ENCODE measurements around the gene OR1E2. TPM values are rescaled to one million over a fixed set of nuclear protein-coding genes. Genes with fewer than 3 reads are reported as not detected.

The OR1E2 gene, protein sequence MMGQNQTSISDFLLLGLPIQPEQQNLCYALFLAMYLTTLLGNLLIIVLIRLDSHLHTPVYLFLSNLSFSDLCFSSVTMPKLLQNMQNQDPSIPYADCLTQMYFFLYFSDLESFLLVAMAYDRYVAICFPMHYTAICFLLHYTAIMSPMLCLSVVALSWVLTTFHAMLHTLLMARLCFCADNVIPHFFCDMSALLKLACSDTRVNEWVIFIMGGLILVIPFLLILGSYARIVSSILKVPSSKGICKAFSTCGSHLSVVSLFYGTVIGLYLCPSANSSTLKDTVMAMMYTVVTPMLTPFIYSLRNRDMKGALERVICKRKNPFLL
- not detected for total RNA-seq

DNA sequence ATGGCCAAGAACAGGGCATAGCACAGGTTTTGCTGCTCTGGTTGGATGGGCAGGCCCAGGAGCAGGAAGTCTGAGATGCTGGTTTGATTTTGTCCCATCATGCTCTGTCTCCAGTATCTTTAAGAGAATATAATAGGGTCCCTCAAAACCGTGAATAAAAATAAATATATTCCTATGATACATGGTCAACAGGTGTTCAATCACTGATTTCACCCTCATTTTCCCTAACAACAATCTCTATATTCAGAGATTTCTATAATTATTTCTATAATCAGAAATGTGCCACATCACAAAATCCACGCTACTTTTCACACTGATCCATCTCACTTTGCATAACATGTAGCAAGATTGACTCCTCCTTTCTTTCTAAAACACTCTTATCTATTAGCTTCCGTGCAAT lies at the start of gene OR1E2:
TSS of gene OR1E2 (minus strand) at position 101 of the 400 bp plus-strand sequence. CDS start at position 101, 0 bp downstream.
- TF ChIP-seq, protein P1, sequence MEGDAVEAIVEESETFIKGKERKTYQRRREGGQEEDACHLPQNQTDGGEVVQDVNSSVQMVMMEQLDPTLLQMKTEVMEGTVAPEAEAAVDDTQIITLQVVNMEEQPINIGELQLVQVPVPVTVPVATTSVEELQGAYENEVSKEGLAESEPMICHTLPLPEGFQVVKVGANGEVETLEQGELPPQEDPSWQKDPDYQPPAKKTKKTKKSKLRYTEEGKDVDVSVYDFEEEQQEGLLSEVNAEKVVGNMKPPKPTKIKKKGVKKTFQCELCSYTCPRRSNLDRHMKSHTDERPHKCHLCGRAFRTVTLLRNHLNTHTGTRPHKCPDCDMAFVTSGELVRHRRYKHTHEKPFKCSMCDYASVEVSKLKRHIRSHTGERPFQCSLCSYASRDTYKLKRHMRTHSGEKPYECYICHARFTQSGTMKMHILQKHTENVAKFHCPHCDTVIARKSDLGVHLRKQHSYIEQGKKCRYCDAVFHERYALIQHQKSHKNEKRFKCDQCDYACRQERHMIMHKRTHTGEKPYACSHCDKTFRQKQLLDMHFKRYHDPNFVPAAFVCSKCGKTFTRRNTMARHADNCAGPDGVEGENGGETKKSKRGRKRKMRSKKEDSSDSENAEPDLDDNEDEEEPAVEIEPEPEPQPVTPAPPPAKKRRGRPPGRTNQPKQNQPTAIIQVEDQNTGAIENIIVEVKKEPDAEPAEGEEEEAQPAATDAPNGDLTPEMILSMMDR (IDR thresholded peaks at IDR 0.05): no peak
- H3K27ac ChIP-seq: no peak within 1 kb of the TSS
- H3K9me3 ChIP-seq: no peaks in the 10 kb centered on the region
- no peak for DNase-seq (ENCODE audit: low spot score)
- no peak for ATAC-seq (ENCODE audit: insufficient number of reproducible peaks, low FRiP score, low read depth)
- no peaks in the 10 kb centered on the region for H3K27me3 ChIP-seq (replicated peaks; ENCODE audit: insufficient read depth)
- H3K4me1 ChIP-seq (ENCODE audit: control insufficient read depth in 1 of 2, low read depth in 2 of 2): no peaks in the 10 kb centered on the region
- no peaks in the 10 kb centered on the region for H3K36me3 ChIP-seq
- H3K4me3 ChIP-seq: no peak within 1 kb of the TSS

DNA sequence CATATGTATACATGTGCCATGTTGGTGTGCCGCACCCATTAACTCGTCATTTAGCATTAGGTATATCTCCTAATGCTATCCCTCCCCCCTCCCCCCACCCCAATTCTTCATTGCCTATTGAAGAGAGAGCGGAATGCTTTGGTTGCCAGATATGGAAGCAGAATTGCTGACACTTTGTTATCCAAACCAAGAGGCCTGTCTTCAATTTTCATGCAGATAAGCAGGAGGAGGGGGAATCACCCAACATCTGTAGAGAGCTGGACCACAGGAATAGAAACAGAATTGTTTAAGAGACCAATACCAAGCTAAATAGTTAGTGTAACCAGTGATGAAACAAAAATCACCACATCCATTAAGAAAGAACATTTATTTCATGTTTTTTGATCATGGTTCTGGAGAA lies 49.2 kb upstream of the OR1E2 start:
- H3K27me3 ChIP-seq (replicated peaks; ENCODE audit: insufficient read depth): no peaks in the 10 kb centered on the region
- TF ChIP-seq, protein P1 (IDR thresholded peaks at IDR 0.05): no peak
- H3K4me3 ChIP-seq: no peak overlapping the region
- H3K4me1 ChIP-seq (ENCODE audit: control insufficient read depth in 1 of 2, low read depth in 2 of 2): no peaks in the 10 kb centered on the region
- no peaks in the 10 kb centered on the region for H3K9me3 ChIP-seq
- no peak for ATAC-seq (ENCODE audit: insufficient number of reproducible peaks, low FRiP score, low read depth)
- no peaks in the 10 kb centered on the region for H3K36me3 ChIP-seq
- no peak overlapping the region for H3K27ac ChIP-seq
- no peak for DNase-seq (ENCODE audit: low spot score)

DNA sequence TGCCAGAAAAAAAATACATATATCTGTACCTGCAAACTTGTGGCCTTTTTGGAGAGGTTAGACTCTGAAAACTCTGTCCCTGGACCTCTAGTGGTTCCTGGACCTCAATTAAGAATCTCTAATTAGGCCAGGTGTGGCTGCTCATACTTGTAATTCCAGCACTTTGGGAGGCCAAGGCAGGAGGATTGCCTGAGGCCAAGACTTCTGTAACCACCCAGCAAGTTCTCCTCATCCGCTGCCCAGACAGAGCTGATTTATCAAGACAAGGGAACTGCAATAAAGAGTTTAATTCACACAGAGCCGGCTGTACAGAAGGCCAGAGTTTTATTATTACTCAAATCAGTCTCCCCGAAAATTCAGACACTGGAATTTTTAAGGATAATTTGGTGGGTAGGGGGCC lies 46.3 kb upstream of the OR1E2 start:
- no peak overlapping the region for H3K27ac ChIP-seq
- H3K4me1 ChIP-seq (ENCODE audit: control insufficient read depth in 1 of 2, low read depth in 2 of 2): no peaks in the 10 kb centered on the region
- ATAC-seq (ENCODE audit: insufficient number of reproducible peaks, low FRiP score, low read depth) (no peak), DNase-seq (ENCODE audit: low spot score) (no peak)
- H3K9me3 ChIP-seq: no peaks in the 10 kb centered on the region
- TF ChIP-seq, protein P1 (IDR thresholded peaks at IDR 0.05): no peak
- no peak overlapping the region for H3K4me3 ChIP-seq
- H3K27me3 ChIP-seq (replicated peaks; ENCODE audit: insufficient read depth): no peaks in the 10 kb centered on the region
- H3K36me3 ChIP-seq: no peaks in the 10 kb centered on the region

DNA sequence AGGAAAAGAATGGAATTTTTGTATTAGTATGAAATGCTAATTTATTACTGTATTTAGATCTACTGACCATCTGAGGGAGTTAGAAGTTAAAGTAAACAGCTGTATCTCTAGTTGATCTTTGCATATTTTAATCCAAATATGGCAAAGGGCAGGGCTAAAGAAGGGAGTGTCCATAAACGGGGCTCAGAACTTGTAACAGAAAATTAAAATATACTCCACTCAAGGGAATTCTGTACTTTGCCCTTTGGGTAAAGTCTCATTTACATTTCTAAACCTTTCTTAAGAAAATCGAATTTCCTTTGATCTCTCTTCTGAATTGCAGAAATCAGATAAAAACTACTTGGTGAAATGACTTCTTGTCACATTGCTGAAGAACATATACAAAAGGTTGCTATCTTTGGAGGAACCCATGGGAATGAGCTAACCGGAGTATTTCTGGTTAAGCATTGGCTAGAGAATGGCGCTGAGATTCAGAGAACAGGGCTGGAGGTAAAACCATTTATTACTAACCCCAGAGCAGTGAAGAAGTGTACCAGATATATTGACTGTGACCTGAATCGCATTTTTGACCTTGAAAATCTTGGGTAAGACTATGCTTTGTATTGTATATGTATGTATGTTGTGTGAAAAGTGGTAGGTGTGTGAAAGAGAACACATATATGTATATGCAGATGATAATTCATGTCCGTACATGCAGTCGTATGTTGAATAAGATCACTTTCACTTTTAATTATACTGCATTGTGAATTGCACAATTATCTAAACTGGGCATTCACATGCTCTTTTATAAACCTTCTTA lies 42.4 kb upstream of the OR1E2 start, which contains the start of gene ASPA:
TSS of gene ASPA (plus strand) at position 186 of the 799 bp plus-strand sequence. CDS start at position 349, 163 bp downstream.
- ATAC-seq (ENCODE audit: insufficient number of reproducible peaks, low FRiP score, low read depth): no peak
- H3K27me3 ChIP-seq (replicated peaks; ENCODE audit: insufficient read depth): no peaks in the 10 kb centered on the region
- no peaks in the 10 kb centered on the region for H3K36me3 ChIP-seq
- no peaks in the 10 kb centered on the region for H3K4me1 ChIP-seq (ENCODE audit: control insufficient read depth in 1 of 2, low read depth in 2 of 2)
- TF ChIP-seq, protein P1 (IDR thresholded peaks at IDR 0.05): no peak
- no peak for DNase-seq (ENCODE audit: low spot score)
- no peaks in the 10 kb centered on the region for H3K9me3 ChIP-seq
- H3K4me3 ChIP-seq: peak within 1 kb of the TSS; percentile 44
- no peak within 1 kb of the TSS for H3K27ac ChIP-seq

DNA sequence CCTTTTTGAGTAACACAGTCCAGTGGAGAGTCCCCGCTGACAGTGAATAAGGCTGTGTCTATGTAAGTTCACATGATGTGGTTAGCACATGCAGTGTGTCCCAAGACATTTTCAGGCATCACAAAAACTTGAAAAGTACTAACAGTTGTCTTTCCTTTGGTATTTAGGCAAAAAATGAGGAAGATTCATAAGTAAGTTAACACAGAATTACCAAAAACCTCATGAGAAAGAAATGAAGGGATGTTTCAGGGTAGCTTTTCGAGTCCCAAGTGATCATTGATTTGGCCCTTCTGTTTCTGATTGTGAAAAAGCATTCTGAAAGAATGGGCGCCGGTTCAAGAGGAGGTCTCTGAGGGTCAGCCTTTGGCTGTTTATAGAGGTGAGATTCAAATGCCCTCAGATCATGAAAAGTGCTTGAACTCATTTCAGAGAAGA lies 41.6 kb upstream of the OR1E2 start:
- Histone ChIP-seq H3K9me3 (no peaks in the 10 kb centered on the region), H3K36me3 (no peaks in the 10 kb centered on the region), H3K4me3 (no peak overlapping the region), H3K27ac (no peak overlapping the region), H3K4me1 (ENCODE audit: control insufficient read depth in 1 of 2, low read depth in 2 of 2) (no peaks in the 10 kb centered on the region), H3K27me3 (replicated peaks; ENCODE audit: insufficient read depth) (no peaks in the 10 kb centered on the region)
- DNase-seq (ENCODE audit: low spot score) (no peak), ATAC-seq (ENCODE audit: insufficient number of reproducible peaks, low FRiP score, low read depth) (no peak)
- TF ChIP-seq, protein P1 (IDR thresholded peaks at IDR 0.05): no peak

Measured in thoracic aorta (tissue), 2 donors.